Measurements from ENCODE around the gene CLDN15.
"Not testable (repeated sequence)": the region's sequence is repeated elsewhere in the genome, so short reads cannot be mapped to it uniquely, and the experiment has no call there.

Gene CLDN15

DNA sequence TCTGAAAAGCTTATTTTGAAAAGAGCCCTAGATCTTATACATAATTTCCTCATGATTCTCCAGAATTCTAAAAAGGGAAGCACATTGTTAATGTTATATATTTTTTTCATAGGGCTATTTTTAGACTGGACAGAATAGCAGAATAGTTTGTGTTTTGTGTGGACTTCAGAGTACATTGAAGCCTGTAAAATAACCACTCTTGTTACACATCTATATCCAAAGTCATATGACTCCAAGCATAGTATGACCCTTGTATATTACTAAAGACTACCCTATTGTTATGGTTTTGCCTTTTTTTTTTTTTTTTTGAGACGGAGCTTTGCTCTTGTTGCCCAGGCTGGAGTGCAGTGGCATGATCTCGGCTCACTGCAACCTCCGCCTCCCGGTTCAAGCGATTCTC is 33.4 kb upstream of the CLDN15 start:
- DNase-seq (ENCODE audit: low read depth): no peak
- TF ChIP-seq, protein P1, sequence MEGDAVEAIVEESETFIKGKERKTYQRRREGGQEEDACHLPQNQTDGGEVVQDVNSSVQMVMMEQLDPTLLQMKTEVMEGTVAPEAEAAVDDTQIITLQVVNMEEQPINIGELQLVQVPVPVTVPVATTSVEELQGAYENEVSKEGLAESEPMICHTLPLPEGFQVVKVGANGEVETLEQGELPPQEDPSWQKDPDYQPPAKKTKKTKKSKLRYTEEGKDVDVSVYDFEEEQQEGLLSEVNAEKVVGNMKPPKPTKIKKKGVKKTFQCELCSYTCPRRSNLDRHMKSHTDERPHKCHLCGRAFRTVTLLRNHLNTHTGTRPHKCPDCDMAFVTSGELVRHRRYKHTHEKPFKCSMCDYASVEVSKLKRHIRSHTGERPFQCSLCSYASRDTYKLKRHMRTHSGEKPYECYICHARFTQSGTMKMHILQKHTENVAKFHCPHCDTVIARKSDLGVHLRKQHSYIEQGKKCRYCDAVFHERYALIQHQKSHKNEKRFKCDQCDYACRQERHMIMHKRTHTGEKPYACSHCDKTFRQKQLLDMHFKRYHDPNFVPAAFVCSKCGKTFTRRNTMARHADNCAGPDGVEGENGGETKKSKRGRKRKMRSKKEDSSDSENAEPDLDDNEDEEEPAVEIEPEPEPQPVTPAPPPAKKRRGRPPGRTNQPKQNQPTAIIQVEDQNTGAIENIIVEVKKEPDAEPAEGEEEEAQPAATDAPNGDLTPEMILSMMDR (conservative IDR thresholded peaks at IDR 0.05; ENCODE audit: low read length): no peak
- no peak overlapping the region for H3K4me3 ChIP-seq (ENCODE audit: low read length)

DNA sequence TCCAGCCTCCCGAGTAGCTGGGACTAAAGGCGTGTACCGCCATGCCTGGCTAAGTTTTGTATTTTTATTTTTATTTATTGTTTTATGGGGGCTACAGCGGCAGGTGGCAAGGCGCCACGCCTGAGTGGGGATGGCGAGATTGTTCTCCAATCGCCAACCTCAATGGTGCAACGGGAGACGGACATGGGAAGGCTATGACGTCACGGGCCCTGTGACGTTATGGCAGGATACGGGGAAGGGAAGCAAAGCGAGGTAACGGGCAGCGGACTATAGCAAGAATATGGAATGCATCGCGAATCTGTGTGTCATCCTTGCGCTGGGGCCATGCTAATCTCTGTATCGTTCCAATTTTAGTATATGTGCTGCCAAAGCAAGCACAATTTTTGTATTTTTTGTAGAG is 32.1 kb upstream of the CLDN15 start:
- no peak overlapping the region for H3K4me3 ChIP-seq (ENCODE audit: low read length)
- TF ChIP-seq, protein P1 (conservative IDR thresholded peaks at IDR 0.05; ENCODE audit: low read length): no peak
- no peak for DNase-seq (ENCODE audit: low read depth)

DNA sequence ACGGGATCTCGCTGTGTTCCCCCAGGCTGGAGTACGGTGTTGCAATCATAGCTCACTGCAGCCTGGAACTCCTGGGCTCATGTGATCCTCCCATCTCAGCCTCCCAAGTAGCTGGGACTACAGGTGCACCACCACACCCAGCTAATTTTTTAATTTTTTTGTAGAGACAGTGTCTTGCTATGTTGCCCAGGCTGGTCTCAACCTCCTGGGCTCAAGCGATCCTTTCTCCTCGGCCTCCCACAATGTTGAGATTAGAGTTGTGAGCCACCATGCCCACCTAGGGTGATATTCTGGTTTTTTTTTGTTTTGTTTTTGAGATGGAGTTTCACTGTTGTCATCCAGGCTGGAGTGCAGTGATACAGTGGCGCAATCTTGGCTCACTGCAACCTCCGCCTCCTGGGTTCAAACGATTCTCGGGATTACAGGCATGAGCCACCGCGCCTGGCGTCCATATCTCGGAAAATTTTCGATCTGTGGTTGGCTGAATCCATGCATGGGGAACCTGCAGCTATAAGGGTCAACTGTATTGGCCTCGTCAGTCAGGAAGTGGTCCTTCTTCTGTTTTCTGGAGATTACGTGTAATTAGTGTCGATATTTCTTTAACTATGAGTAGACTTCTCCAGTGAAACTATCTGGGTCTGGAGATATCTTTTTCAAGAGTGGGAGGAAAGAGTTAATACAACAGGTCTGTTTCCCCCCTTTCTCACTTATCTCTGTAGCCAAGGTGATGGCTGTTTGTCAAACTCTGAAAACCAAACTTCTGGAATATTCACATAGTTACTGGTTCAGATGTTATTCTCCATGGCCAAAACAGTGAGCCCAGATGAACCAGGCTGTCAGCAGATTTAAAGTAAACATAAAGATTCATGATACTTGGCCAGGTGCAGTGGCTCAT is 28.3 kb upstream of the CLDN15 start:
- DNase-seq (ENCODE audit: low read depth): no peak
- H3K4me3 ChIP-seq (ENCODE audit: low read length): no peak overlapping the region
- TF ChIP-seq, protein P1 (conservative IDR thresholded peaks at IDR 0.05; ENCODE audit: low read length): no peak

DNA sequence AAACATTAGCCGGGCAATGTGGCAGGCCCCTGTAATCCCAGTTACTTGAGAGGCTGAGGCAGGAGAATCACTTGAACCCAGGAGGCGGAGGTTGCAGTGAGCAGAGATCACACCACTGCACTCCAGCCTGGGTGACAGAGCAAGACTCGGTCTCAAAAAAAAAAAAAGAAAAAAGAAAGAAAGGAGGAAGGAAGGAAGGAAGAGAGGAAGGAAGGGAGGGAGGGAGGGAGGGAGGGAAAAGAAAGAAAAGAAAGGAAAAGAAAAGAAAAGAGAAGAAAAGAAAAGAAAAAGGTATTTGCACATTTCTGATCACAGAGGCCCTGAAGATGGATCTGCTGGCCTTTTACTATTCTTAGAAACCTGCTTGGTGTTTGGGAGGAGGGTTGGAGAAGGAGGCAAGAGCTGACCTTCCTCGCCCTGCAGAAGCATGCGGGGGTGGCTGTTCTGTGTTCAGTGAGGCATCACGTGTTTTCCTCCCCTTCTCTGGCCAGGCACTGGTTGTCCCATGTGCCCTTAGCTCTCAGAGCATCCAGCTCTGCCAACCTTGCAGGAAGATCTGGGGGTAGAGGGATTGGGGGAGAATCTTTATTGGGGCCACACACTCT is 26.6 kb upstream of the CLDN15 start:
- H3K4me3 ChIP-seq (ENCODE audit: low read length); DNase-seq (ENCODE audit: low read depth): not testable (repeated sequence)

DNA sequence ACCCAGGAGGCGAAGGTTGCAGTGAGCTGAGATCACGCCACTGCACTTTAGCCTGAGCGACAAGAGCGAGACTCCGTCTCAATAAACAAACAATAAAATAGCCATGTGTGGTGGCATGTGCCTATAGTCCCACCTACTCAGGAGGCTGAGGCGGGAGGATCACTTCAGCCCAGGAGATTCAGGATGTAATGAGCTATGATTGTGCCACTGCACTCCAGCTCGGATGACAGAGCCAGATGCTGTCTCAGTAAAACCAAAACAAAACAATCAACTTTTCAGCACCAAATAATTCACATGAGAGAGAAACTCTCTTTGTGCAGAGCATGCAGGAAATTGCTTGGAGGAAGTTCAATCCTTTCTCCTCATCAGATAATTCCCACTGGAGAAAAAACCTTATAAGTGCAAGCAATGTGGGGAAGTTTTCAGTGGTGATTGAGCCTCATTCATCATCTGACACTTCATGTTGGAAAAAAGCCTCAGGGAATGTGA is 20.7 kb upstream of the CLDN15 start:
- DNase-seq (ENCODE audit: low read depth): peak; percentile 46
- H3K4me3 ChIP-seq (ENCODE audit: low read length): no peak overlapping the region
- TF ChIP-seq, protein P1 (conservative IDR thresholded peaks at IDR 0.05; ENCODE audit: low read length): no peak

DNA sequence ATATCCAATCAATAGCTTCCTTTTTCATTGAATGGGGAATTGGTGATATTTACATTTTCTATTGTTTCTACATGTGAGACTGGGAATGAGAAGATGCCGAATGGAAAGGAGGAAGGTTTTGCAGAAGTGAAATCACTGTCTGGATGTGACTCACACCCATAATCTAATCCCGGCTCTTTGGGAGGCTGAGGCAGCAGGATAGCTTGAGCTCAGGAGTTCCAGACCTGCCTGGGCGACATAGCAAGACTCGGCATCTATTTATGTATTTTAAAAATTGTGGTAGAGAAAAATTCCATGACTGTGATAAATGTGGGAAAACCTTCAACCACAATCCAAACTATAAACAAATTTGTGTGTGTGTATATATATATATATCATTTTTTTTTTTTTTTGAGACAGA is 18.2 kb upstream of the CLDN15 start:
- H3K4me3 ChIP-seq (ENCODE audit: low read length): no peak overlapping the region
- DNase-seq (ENCODE audit: low read depth): no peak
- TF ChIP-seq, protein P1 (conservative IDR thresholded peaks at IDR 0.05; ENCODE audit: low read length): no peak

- not testable (repeated sequence) for H3K4me3 ChIP-seq (ENCODE audit: low read length); DNase-seq (ENCODE audit: low read depth)
Observed at GRCh38 chr7:101253199-101253598, 15.6 kb upstream of the CLDN15 start.

Data from AG10803 (cell line).